Pons (tissue), 1 donor: ENCODE measurements around the gene SOX6.

Source experiments
- DNase-seq: peaks from one replicate; pipeline ENCODE4 v3.0.0-alpha.2; 2016; ENCODE audit warnings: low spot score

SOX6 gene

GRCh38 chr11:16364254-16364653 lies 7.9 kb upstream of the SOX6 start:
- DNase-seq = no peak

GRCh38 chr11:16363706-16364105 lies 7.4 kb upstream of the SOX6 start:
- no peak for DNase-seq

- DNase-seq = no peak
Observed at GRCh38 chr11:16361108-16361865, 4.9 kb upstream of the SOX6 start.

- no peak for DNase-seq
Observed at GRCh38 chr11:16359369-16359768, 3.0 kb upstream of the SOX6 start.

GRCh38 chr11:16358726-16359125 lies 2.4 kb upstream of the SOX6 start:
- DNase-seq = no peak

GRCh38 chr11:16357775-16358174 lies 1.4 kb upstream of the SOX6 start:
- no peak for DNase-seq

GRCh38 chr11:16356761-16357393 lies 531 bp upstream of the SOX6 start:
- DNase-seq = peak; percentile 79

GRCh38 chr11:16352707-16353106 lies 3.6 kb downstream of the SOX6 start:
- no peak for DNase-seq

- DNase-seq = no peak
Observed at GRCh38 chr11:16350125-16350524, 6.2 kb downstream of the SOX6 start.

GRCh38 chr11:16347928-16348685 lies 8.2 kb downstream of the SOX6 start:
- DNase-seq = no peak

- DNase-seq = no peak
Observed at GRCh38 chr11:16346975-16347374, 9.4 kb downstream of the SOX6 start.

GRCh38 chr11:16341853-16342252 lies 14.5 kb downstream of the SOX6 start:
- DNase-seq = no peak

- DNase-seq = no peak
Observed at GRCh38 chr11:16338393-16338792, 18.0 kb downstream of the SOX6 start.

- no peak for DNase-seq
Observed at GRCh38 chr11:16337421-16338213, 18.7 kb downstream of the SOX6 start.

- DNase-seq = no peak
Observed at GRCh38 chr11:16336721-16337120, 19.6 kb downstream of the SOX6 start.

GRCh38 chr11:16336204-16336603 lies 20.1 kb downstream of the SOX6 start:
- DNase-seq = no peak

GRCh38 chr11:16335236-16335962 lies 20.9 kb downstream of the SOX6 start:
- DNase-seq = no peak

- no peak for DNase-seq
Observed at GRCh38 chr11:16326679-16327297, 29.6 kb downstream of the SOX6 start.

- no peak for DNase-seq
Observed at GRCh38 chr11:16322190-16322589, 34.2 kb downstream of the SOX6 start.

- DNase-seq = no peak
Observed at GRCh38 chr11:16321148-16321547, 35.2 kb downstream of the SOX6 start.

- no peak for DNase-seq
Observed at GRCh38 chr11:16318320-16318719, 38.0 kb downstream of the SOX6 start.
